ENCODE data around the gene CHCT1. TPM values are rescaled to one million over a fixed set of nuclear protein-coding genes. Genes with fewer than 3 reads are reported as not detected.
"Not testable (repeated sequence)": the region's sequence is repeated elsewhere in the genome, so short reads cannot be mapped to it uniquely, and the experiment has no call there.

The CHCT1 gene
- polyA plus RNA-seq (2013, experiment 1 of 2; ENCODE audit: insufficient read length): not detected
- not detected for polyA plus RNA-seq (2013, experiment 2 of 2; ENCODE audit: insufficient read length)

DNA sequence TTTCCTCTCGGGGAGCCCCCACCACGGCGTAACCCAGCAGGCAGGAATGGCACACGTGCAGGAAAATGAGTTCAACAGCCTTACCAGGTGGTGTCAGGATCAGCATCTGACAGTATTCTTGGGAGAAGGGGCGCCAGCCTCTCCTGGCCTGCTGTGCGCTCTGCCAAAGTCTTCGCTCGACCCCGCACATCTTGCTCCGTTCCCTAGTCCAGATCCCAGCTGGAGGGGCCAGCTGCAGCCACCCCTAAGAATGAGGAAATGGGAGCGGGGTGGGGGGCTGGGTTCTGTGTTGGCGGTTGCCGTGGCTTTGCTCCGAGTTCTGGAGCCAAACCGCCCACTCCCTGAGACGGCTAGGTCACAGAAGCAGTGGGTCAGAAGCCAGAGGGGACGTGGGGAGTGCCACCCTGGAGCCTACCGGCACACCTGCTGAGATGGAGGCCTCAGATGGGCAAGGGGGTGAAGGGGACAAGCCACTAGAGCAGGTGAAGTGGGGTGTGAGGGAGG, at the start of gene CHCT1:
CHCT1 (plus strand) TSS at position 328 of the 504 bp plus-strand sequence; CDS start at position 432, 104 bp downstream.
- no peak for DNase-seq

DNA sequence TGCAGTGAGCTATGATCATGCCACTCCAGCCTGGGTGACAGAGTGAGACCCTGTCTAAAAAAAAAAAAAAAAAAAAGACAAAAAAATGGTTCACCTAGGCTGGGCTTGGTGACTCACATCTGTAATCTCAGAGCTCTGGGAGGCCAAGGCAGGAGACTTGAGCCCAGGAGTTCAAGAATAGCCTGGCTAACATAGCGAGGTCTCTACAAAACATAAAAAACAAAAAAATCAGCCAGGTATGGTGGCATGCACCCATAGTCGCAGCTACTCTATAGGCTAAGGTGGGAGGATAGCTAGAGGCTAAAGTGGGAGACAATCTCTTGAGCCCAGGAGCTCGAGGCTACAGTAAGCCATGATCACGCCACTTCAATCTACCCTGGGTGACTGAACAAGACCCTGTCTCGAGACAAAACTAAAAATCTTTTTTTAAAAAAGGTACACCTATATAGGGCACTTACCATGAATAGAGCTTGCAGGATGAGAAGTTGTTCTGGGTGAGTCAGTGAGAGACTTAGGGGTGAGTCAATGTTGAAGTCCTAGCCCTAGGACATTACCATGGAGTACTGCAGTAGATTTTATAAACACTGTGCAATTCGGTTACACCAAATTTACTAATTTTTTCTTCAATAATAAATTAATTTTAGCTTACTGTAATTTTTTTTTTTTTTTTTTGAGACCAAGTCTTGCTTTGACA, 49.4 kb upstream of the CHCT1 start:
- DNase-seq: peak; percentile 59

DNA sequence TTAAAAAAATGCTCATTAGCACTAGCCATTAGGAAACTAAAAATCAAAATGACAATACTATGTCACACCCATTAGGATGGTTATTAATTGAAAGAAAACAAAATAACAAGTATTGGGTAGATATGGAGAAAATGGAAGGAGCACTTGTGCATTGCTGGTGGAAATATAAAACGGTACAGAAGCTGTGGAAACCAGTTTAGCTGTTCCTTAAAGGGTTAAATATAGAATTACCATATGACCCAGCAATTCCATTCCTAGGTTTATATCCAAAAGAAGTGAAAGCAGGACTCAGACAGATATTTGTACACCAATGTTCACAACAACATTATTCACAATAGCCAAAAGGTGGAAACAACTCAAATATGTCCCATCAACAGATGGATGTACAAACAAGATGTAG, 44.1 kb upstream of the CHCT1 start:
- DNase-seq: not testable (repeated sequence)

DNA sequence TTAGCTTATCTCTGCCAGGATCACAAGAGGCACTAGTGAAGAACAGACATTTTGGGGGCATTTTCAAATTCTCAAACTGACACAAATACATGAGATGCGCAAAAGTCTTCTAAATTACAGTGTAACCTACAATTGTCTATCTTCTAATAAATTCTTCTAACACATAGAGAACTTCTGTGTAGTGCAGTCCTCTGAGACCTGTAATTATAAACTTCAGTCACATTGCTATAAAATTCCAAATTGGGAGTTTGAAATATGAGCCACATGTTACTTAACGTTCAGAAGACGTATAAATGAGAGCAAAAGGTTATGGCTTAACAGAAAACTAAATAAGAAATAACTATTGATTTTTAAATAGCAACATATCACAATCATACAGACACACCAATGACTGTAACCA, 42.8 kb upstream of the CHCT1 start:
- DNase-seq: not testable (repeated sequence)

DNA sequence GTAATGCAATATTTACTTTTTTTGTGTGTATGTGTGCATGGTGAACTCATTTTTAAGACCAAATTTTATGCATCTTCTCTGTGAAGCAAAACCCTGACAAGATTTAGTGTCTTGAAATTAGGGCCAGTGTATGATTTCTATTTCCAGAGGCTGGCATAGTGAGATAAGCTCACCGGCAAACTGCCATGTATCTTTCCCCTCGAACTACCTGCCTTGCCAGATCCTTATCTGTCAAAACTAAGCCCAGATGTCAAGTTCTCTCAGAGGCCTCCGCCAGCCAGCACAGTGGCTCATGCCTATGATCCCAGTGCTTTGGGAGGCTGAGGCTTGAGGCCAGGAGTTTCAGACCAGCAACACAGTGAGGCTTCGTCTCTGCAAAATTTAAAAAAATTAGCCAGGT, 40.3 kb upstream of the CHCT1 start:
- no peak for DNase-seq

DNA sequence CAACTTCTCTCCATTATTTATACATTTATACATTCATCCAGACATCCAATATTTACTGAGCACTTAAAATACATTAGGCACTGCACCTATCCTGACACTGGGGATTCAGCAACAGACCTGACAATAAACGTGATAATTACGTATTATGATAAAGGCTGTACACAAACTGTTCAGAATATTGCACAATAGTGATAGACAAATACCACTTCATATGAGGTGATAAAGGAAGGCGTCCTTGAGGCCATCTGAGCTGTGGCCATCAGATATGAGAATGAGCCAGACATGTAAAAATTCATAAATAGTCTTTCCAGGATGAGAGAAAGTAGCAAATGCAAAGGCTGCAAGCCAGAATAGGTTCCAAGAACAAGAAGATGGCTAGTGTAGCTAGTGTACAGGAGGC, 38.9 kb upstream of the CHCT1 start:
- no peak for DNase-seq

DNA sequence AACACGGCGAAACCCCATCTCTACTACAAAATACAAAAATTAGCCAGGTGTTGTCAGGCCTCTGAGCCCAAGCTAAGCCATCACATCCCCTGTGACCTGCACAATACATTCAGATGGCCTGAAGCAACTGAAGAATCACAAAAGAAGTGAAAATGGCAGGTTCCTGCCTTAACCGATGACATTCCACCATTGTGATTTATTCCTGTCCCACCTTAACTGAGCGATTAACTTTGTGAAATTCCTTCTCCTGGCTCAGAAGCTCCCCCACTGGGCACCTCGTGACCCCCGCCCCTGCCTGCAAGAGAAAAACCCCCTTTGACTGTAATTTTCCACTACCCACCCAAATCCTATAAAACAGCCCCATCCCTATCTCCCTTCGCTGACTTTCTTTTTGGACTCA, 37.4 kb upstream of the CHCT1 start:
- DNase-seq: not testable (repeated sequence)

DNA sequence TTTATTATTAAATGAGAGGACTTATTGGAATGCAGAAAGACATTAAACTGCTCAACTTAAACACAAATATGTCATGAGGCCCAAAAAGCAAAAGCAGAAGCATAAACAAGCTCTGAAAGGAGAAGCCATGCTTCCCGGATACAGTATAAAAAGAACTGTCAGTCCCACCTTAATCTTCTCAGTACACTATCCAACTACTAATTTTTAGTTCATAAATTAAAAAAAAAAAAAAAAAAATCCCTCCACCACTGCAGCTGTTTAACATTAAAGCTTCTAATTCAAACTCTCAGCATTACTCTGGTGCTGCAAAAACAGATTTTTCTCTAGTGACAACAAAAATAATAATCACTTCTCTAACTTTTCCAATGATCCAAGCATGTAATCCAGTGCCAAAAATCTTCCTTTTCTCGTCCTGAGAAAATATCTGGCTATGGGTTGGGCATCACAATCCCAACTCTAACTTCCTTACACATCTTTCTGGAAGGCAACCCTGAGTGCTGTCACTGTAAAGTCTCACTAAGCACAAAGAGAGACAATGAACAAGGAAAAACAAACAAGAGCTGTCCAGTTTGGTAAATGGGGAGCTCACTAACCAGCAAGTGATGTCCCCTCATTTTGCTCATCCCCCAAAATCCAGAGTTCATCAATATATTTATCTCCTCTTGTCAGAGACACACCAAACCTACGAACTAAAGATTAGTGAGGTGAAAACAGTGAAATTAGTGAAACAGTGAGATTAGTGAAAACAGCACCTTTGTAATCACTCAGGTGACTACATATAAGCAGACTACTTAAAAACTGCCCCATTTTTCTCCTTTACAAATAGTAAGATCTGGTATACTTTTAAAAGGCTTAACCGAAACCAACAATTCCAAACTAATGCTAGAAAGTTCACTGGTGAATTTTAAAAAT, 35.9 kb upstream of the CHCT1 start:
- DNase-seq: peak; percentile 38

DNA sequence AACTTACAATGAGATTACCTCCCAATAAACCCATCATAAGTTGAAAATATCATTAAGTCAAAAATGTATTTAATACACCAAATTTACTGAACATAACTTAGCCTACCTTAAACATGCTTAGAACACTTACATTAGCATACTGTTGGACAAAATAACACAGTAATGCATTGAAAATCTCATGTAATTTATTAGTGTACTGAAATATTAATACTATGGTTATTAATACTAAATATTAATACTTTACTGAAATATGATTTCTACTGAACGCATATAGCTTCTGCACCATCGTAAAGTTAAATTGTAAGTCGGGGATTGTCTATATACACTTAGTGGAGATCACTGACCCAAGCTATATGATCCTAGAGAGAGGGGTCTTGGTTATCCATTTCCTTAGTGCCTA, 34.6 kb upstream of the CHCT1 start:
- DNase-seq: no peak

DNA sequence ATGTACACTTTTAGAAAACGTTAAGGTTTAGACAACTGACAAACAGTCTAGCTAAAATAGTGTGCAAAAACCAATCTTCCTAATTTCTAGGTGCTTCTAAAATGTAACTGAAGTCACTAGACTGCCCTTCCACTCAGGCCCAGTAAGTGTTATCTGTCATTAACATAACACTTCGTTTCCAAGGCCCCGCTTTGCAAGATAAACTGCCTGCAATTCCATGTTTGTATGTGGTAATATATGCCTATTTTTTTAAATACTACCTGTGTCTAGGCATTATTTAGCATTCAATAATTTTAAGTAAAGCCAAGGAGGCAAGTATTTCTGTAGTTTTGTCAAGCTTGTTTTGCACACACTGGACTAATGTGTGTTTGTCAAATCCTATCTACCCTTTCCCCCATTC, 33.5 kb upstream of the CHCT1 start:
- DNase-seq: no peak

DNA sequence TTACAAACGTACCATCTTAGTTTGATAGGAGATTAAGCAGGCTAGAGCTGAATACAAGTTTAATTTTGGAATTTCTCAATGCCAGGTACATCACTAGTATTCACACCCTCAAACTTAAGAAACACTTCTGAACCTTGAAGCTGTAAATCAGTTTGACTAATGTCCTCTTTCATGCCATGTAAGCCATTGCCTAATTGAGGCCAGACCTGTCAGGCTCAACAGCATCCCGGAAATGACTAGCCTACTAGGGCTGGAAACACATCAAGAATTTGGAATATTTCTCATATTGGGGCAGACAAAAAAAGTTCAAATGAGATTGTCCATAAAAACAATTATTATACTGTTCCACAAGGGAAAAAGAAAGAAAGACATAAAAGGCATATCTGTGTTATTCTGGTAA, 32.1 kb upstream of the CHCT1 start:
- DNase-seq: peak; percentile 85

DNA sequence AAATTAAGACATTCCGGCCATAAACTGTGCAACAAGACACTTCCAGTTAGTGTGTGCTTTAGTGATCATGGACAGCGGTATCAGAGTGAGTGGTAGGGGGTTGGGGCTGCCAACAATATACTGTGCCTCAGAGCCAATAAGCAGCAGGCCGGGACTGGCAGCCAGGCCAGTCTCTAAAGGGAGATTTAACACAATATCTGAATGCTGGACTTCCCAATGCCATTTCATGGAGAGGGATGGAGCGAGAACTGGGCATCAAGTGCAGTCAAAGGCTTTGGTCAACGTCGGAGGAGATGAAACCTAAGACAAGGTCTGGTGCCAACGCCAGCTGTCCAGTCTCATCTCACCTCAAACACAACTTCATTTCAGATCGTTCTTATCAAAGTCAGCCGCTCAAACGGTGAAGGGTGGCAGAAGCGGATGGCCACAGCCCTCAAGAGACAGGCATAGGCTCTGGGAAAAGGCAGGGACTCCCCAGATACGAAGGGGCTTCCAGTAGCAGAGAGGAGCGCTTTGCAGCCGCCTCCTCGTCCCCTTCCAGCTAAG, 31.3 kb upstream of the CHCT1 start:
- DNase-seq: peak; percentile 46

DNA sequence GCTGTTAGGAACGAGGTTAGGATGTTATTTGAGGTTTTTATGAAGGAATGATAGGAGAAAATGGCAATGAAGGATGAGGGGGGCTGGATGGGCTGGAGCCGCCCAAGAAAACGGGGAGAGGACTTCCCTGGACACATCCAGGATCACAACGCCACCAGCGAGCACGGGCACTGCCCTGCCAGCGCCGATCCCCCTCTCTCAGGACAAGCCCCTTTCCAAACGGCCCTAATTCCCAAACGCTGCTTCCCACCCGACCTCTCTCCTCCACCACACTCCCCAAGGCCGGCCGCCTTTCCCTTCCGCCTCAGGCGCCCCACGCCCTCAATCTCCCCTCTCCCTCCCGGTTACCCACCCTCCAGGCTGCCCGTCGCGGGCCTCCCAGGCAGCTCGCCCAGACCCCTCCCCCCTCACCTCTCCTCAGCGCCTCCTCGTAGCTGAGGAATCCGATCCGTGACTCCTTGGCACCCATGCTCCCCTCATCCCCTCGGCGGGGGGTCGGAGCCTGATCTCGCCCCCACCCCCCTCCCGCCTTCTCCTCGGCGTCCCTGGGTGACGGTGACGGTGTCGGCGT, 30.7 kb upstream of the CHCT1 start:
- DNase-seq: no peak

DNA sequence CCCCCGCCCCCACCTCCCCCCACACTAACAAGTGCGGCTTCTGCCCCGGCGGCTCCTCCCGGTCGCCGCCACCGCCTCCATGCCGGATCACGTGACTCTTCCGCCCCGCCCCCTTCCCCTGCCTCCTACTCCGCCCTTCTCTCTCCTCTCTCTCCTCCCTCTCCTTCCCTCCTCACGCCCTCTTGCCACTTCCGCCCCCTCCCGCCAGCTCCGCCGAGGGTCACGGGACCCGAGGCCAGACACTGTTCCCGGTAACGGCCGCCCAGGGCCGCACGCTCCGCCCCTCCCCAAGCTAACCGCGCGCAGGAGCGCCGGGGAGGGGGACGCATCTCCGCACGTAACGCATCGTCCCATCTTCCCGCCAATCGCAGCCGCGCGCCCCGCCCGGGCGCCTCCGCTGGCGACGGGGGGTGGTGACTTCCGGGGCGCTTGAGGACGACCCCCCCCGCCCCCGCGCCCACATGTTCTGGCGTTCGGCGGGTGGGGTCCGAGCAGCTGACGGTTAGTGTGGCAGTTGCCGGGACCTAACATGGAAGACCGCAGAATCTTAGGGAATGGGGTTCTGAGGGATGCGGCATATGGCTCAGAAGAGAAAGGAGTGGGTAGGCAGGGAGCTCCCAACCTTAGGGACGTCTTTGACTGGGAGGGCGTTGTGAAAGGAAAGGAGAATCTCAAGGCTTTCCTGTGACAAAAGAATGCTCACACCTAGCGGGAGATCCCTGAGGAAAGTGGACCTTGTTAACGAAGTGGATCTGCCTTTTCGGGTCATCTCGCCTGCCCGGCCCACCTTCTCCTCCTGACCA, 30.0 kb upstream of the CHCT1 start, which contains the start of gene USP32:
USP32 (minus strand) TSS at position 92 of the 803 bp plus-strand sequence. CDS start 194 bp downstream, outside the sequence.
- peak; percentile 99 for DNase-seq

DNA sequence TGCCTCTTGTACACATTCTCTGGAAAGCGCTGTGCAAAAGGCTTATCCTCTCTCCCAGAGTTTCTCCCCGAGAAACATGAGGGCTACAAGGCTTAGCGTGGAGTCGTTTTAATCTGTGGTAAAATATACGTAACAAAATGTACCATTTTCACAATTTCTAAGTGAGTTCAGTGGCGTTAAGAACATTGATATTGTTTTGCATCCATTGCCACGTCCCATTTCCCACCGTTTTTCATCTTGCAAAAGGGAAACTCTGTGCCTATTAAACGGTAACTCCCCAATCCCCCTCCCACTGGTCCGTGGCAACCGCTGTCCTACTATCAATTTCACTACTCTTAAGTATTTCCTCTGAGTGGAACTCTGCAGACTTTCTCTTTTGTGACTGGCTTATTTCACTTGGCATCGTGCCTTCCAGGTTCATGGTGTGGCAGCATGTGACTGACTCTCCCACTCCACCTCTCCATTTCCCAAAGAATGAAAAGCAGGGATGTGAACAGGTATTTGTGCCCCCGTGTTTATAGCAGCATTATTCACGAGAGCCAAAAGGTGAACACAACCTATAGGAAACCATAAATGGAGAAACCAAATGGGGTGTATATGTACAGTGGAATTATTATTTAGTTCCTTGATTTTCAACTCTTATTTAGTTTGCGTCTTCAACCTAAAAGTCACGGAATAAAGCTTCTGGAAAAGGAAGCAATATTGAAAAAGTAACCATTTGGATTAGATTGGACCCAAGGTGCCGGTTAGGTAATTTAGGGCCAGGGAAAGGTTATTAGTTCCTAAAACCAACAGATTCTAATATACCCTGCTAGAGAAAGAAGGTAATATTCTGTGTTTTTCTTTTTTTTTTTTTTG, 29.2 kb upstream of the CHCT1 start:
- peak; percentile 46 for DNase-seq

DNA sequence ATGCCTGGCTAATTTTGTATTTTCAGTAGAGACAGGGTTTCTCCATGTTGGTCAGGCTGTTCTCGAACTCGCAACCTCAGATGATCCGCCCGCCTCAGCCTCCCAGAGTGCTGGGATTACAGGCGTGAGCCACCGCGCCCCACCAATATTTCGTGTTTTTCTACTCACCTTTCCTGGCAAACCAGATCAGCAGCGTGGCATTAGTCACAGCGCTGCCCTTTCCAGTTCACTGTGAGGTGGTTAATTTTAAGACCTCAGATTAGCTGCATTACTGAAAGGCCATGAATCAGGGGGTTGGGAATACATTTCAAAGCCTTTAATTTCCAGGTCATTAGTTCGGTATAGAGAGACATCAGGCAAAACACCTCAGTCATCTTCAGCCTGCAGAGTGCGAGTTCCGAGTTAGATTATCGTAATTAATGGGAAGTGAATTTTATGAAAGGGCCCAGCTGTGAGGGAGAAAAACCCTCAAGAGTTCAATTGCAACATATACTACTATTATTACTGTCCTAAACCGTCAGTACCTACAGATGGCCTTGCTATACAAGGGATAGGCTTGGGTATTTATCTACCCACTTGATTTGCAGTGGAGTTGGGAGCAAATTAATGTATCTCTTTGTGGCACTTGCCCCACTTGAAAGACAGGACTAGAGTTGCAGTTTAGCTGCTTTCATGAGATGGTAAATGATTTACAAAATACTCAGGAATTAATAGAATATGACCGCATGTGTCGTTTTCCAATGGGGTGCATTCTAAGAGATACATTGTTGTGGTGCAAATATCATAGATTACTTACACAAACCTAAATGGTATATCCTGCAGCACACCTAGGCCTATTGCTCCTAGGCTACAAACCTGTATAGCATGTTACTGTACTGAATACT, 28.2 kb upstream of the CHCT1 start:
- no peak for DNase-seq

DNA sequence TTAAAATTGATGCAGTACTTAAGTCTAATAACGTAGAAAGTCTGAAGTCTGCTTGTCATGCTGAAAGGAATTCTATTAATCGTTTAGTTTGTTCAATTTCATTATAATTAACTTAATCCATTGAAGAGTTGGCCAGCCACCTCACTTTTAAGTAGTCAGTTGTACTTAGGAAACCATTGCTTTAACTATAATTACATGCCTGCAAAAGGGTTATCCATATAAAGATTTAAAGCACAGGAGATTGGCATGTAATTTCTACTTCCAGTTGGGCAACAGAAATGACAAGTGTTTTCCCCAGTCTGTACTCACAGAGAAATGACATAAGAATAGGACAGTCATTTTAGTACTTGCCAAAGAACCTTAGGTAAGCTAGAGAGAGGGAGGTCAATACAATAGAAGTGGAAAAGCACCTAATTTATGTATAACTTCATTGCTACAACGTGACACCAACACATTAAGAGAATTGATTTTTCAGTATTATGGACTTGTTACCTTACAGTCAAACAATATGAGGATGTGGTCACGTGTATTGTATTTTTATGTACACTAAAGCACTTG, 26.7 kb upstream of the CHCT1 start:
- no peak for DNase-seq

DNA sequence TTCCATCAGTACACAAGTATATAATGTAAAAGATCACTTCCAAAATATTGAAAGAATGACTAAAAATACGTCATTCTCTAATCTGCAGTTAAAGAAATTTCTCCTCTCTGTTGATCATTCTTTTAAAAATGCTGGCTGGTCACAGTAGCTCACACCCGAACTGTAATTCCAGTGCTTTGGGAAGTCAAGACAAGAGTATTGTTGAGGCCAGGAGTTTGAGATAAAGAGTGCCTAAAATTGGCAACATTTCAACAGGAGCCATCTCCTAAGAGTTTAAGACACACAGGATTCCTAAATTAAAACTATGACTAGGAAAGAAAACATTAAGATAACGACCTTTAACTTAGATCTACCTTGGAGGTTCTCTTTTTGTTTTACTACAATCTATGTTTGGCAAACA, 25.9 kb upstream of the CHCT1 start:
- no peak for DNase-seq

DNA sequence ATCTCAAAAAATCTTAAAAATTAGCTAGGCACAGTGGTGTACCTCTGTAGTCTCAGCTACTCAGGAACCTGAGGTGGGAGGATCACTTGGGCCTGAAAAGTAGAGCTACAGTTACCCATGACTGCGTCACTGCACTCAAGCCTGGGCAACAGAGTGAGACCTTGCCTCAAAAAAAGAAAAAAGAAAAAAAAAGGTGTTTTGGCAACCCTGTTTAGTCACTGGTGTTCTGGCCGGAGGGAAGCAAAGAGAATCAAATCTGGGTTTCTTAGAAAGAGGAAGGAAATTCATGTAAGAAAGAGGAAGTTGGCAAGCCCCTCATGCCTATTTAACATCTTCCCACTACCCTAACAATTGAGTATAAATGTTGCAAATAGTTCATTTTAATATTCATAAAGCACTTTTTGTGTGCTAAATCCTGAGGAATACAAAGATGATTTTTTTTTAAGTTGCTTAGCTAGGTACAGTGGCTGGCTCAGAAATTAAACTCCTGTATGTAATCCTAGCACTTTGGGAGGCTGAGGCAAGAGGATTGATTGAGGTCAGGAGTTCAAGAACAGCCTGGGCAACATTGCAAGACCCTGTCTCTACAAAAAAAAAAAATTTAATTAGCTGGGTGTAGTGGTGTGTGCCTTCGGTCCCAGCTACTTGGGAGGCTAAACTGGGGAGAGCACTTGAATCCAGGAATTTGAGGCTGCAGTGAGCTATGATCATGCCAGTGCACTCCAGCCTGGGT, 23.9 kb upstream of the CHCT1 start:
- DNase-seq: no peak
